Thyroid gland (tissue), 4 donors: ENCODE results near the gene NIPAL3. TPM values are rescaled to one million over a fixed set of nuclear protein-coding genes. Genes with fewer than 3 reads are reported as not detected.
"Not testable (repeated sequence)": the region's sequence is repeated elsewhere in the genome, so short reads cannot be mapped to it uniquely, and the experiment has no call there.

Experiments used
- DNase-seq, 2 donors: peaks; one replicate each; pipeline ENCODE4 v3.0.0-alpha.2; 2019
- H3K27ac ChIP-seq, 3 donors: fragments of 200-600 bp; sonication (generic); 1 replicate in 2 of 3; 2 replicates in 1 of 3; pipeline ENCODE4 v1.5.1; 2016 to 2019; ENCODE audit warnings: mild to moderate bottlenecking in 1 of 3, moderate library complexity in 1 of 3
- H3K27me3 ChIP-seq: fragments of 200-600 bp; sonication (generic); one replicate; pipeline ENCODE4 v1.5.1; 2019
- H3K36me3 ChIP-seq, 2 donors: fragments of 200-600 bp; sonication (generic); one replicate each; pipeline ENCODE4 v1.5.1; 2016 to 2019
- H3K4me1 ChIP-seq, 2 donors: fragments of 200-600 bp; sonication (generic); one replicate each; pipeline ENCODE4 v1.5.1; 2017 to 2019
- H3K4me3 ChIP-seq, 3 donors: fragments of 200-600 bp; sonication (generic); replicated peaks in 1 of 3; 1 replicate in 2 of 3; 2 replicates in 1 of 3; pipeline ENCODE4 v1.5.1; 2016; ENCODE audit warnings: mild to moderate bottlenecking in 1 of 3
- H3K9me3 ChIP-seq: fragments of 200-600 bp; sonication (generic); one replicate; pipeline ENCODE4 v1.5.1; 2017
- POLR2A ChIP-seq, 2 donors: fragments of 450-650 bp; IDR thresholded peaks; one replicate each; pipeline ENCODE4 v1.6.1; 2017; ENCODE audit warnings: antibody characterized with exemption in 2 of 2, mild to moderate bottlenecking in 2 of 2, moderate library complexity in 1 of 2
- WGBS, 2 donors: methylation state at CpG; one replicate each; pipeline ENCODE4 v1.1.5; 2017; 5-methylcytosine and 5-hydroxymethylcytosine counted together
- intact Hi-C: fragments of 100-400 bp; cut with DNase I; formaldehyde crosslinking; loops from one replicate; pipeline ENCODE4 v1.15.1; 2023
- total RNA-seq, 4 donors: library from RNA; depleted of rRNA; stranded (reverse); fragments of >200 nt; gene quantifications; one replicate each; pipeline ENCODE4 v1.2.3, GENCODE V29; 2016
- TF ChIP-seq, protein P1 (sequence below), 6 experiments: fragments of 200-600 bp in 3 of 6; fragments of 450-650 bp in 3 of 6; sonication (generic) in 3 of 6; IDR thresholded peaks; one replicate each; pipeline ENCODE4 v1.5.1; 2016 to 2019; ENCODE audit warnings: antibody characterized with exemption in 6 of 6, mild to moderate bottlenecking in 2 of 6, inconsistent platforms in 1 of 6, moderate library complexity in 1 of 6

Gene NIPAL3
- total RNA-seq, 4 donors from 2014 or later, result 71.2 to 145 (median 121) TPM

DNA sequence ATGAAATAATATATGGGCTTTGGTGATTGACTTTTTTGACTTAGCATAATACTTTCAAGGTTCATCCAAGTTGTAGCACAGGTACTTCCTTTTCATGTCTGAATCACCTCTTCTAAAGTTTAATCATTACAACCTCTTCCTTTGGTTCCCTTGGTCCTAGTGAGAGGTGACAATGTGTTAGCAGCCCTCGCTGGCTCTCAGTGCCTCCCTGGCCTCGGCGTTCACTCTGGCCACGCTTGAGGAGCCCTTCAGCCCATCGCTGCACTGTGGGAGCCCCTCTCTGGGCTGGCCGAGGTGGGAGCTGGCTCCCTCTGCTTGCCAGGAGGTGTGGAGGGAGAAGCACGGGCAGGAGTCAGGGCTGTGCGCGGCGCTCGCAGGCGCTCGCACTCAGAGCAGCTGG, 74.1 kb downstream of the NIPAL3 start:
- Histone ChIP-seq H3K36me3 (no peaks in the 10 kb centered on the region), H3K27me3 (no peaks in the 10 kb centered on the region), H3K4me1 (no peaks in the 10 kb centered on the region), H3K27ac (no peak overlapping the region), H3K9me3 (no peaks in the 10 kb centered on the region), H3K4me3 (no peak overlapping the region)
- no peak for DNase-seq
- no peak for TF ChIP-seq POLR2A (IDR thresholded peaks at IDR 0.05)
- TF ChIP-seq, protein P1, sequence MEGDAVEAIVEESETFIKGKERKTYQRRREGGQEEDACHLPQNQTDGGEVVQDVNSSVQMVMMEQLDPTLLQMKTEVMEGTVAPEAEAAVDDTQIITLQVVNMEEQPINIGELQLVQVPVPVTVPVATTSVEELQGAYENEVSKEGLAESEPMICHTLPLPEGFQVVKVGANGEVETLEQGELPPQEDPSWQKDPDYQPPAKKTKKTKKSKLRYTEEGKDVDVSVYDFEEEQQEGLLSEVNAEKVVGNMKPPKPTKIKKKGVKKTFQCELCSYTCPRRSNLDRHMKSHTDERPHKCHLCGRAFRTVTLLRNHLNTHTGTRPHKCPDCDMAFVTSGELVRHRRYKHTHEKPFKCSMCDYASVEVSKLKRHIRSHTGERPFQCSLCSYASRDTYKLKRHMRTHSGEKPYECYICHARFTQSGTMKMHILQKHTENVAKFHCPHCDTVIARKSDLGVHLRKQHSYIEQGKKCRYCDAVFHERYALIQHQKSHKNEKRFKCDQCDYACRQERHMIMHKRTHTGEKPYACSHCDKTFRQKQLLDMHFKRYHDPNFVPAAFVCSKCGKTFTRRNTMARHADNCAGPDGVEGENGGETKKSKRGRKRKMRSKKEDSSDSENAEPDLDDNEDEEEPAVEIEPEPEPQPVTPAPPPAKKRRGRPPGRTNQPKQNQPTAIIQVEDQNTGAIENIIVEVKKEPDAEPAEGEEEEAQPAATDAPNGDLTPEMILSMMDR (IDR thresholded peaks at IDR 0.05), result no peak
- intact Hi-C loops, result no loop called here
- 94 to 97% methylated on average over 5 to 7 of the region's 13 CpGs for WGBS, 2 donors

DNA sequence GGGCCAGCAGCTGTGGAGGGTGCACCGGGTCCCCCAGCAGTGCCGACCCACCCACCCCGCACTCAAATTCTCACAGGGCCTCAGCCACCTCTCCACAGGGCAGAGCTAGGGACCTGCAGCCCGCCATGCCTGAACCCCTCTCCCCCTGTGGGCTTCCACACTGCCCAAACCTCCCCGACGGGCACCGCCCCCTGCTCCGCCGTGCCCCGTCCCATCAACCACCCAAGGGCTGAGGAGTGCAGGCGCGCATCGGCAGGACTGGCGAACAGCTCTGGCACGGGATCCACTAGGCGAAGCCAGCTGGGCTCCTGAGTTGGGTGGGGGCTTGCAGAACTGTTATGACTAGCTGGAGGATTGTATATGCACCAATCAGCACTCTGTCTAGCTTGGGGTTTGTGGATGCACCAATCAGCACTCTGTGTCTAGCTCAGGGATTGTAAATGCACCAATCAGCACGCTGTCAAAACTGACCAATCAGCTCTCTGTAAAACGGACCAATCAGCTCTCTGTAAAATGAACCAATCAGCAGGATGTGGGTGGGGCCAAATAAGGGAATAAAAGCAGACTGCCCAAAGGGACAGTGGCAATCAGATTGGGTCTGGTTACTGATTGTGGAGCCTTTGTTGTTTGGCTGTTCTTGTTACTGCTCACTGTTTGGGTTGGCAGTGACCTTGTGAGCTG, 74.6 kb downstream of the NIPAL3 start:
- Histone ChIP-seq H3K4me1 (no peaks in the 10 kb centered on the region), H3K27me3 (no peaks in the 10 kb centered on the region), H3K4me3 (no peak overlapping the region), H3K36me3 (no peaks in the 10 kb centered on the region), H3K27ac (no peak overlapping the region), H3K9me3 (no peaks in the 10 kb centered on the region)
- intact Hi-C loops, result no loop called here
- WGBS, 2 donors, result 90 to 98% methylated on average over 3 to 16 of the region's 18 CpGs
- no peak for DNase-seq
- TF ChIP-seq, protein P1 (IDR thresholded peaks at IDR 0.05), result no peak
- no peak for TF ChIP-seq POLR2A (IDR thresholded peaks at IDR 0.05)

DNA sequence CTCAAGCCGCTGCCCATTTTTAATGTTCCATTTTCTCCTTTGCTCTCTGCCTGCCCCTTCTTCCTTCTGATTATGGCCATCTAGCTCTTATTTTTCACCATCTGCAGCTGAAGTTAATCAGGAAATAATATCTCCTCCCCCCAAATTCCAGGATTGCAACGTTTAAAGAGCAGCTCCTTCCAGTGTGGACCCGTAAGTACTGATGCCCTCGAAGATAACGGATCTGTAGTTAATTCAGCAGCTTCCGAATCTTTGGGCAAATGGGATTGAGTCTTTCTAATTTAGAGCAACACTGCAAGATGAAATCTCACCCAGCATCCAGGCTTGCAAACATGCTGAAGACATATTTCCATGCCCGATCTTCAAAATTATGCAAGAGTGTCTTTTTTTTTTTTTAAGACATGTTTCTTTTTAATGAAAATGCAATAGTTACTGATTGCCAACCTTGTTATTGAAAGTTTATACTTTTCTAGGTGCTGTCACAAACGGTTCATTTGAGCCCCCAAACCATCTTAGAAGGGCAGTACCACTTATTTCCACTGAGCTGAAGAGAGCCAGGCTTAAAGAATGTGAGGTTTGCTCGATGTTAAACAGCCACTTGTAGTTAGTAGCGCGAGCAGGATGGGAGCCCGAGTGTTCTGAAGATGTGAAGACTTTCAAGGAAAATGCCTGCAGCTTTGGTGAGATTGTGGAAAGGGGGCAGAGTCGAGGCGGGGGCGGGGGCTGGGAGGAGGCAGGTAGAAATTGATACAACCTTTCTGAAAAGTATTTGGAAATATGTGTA, 76.2 kb downstream of the NIPAL3 start:
- Histone ChIP-seq H3K27ac (no peak overlapping the region), H3K27me3 (no peaks in the 10 kb centered on the region), H3K9me3 (no peaks in the 10 kb centered on the region), H3K36me3 (no peaks in the 10 kb centered on the region), H3K4me3 (no peak overlapping the region), H3K4me1 (no peaks in the 10 kb centered on the region)
- WGBS, 2 donors, result 30 to 34% methylated on average over 15 of the region's 15 CpGs
- TF ChIP-seq, protein P1 (IDR thresholded peaks at IDR 0.05), result peak in 5 of 6 experiments; percentile 18 to 49 (median 33)
- no peak for TF ChIP-seq POLR2A (IDR thresholded peaks at IDR 0.05)
- peak; percentile 50 to 55 for DNase-seq
- intact Hi-C loops, result no loop called here

DNA sequence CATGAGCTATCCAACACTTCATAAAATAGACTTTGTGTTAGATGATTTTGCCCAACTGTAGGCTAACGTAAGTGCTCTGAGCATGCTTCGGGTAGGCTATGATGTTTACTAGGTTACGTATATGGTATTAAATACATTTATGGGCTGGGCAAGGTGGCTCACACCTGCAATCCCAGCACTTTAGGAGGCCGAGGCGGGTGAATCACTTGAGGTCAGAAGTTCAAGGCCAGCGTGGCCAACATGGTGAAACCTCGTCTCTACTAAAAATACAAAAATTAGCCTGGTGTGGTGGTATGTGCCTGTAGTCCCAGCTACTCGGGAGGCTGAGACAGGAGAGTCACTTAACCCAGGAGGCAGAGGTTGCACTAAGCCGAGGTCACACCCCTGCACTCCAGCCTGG, 77.3 kb downstream of the NIPAL3 start:
- H3K36me3 ChIP-seq, H3K4me3 ChIP-seq, H3K9me3 ChIP-seq, H3K4me1 ChIP-seq, DNase-seq, intact Hi-C loops, H3K27me3 ChIP-seq, H3K27ac ChIP-seq: not testable (repeated sequence)
- 95% methylated on average over 9 of the region's 9 CpGs for WGBS, 2 donors

DNA sequence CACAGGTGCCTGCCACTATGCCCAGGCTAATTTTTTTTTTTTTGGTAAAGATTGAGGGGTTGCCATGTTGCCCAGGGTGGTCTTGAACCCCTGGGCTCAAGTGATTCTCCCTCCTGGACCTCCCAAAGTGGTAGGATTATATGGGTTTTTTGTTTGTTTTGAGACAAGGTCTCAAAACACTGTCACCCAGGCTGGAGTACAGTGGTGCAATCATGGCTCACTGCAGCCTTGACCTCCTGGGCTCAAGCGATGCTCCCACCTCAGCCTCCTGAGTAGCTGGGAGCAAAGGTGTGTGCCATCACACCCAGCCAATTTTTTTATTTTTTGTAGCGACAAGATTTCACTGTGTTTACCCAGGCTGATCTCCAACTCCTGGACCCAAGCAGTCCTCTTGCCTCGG, 78.2 kb downstream of the NIPAL3 start:
- H3K27ac ChIP-seq, result no peak overlapping the region
- H3K4me1 ChIP-seq, result no peaks in the 10 kb centered on the region
- H3K27me3 ChIP-seq, result no peaks in the 10 kb centered on the region
- TF ChIP-seq, protein P1 (IDR thresholded peaks at IDR 0.05), result no peak
- TF ChIP-seq POLR2A (IDR thresholded peaks at IDR 0.05), result no peak
- intact Hi-C loops, result no loop called here
- H3K9me3 ChIP-seq, result no peaks in the 10 kb centered on the region
- no peak for DNase-seq
- 93 to 94% methylated on average over 3 of the region's 3 CpGs for WGBS, 2 donors
- no peak overlapping the region for H3K4me3 ChIP-seq
- H3K36me3 ChIP-seq, result no peaks in the 10 kb centered on the region
